ENCODE measurements around the gene ARFRP1.

Gene ARFRP1

GRCh38 chr20:63690003-63690897 lies 17.5 kb downstream of the ARFRP1 start:
- DNase-seq, result no peak

- DNase-seq, result no peak
Observed at GRCh38 chr20:63689046-63690002, 18.5 kb downstream of the ARFRP1 start.

DNA sequence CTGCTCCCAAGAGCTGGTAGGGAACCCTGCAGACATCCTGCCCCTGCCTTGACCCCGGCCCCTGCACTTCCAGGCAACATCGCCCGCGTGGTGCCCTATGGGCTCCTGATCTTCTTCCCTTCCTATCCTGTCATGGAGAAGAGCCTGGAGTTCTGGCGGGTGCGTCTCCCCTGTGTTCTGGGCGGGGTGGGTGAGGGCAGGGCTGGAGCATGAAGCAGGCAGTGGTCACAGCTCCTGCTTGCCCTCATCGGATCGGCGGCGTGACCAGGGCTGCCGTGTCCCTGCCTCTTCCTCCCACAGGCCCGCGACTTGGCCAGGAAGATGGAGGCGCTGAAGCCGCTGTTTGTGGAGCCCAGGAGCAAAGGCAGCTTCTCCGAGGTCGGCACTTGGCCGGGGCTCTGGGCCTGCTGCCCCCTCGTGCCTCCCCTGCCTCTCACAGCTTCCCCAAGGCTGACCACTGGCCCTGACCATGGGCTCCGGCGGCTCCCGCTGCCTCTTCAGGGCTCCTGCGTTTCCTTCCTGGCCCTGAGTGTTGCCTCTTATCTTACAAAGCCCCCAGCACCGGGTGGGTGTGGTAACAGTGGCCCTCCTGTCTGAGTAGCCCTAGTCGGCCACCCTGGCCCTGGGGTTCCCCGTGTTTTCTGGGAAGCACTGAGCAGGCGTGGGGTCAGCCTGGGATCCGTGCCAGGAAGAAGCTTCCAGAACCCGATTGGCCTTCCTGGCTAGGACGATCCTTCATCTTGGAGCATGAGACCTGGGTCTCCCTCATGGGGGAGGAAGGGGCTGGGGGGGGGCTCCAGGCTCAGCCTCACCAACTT lies 19.3 kb downstream of the ARFRP1 start:
- DNase-seq, result no peak

- no peak for DNase-seq
Observed at GRCh38 chr20:63687419-63688178, 20.2 kb downstream of the ARFRP1 start.

DNA sequence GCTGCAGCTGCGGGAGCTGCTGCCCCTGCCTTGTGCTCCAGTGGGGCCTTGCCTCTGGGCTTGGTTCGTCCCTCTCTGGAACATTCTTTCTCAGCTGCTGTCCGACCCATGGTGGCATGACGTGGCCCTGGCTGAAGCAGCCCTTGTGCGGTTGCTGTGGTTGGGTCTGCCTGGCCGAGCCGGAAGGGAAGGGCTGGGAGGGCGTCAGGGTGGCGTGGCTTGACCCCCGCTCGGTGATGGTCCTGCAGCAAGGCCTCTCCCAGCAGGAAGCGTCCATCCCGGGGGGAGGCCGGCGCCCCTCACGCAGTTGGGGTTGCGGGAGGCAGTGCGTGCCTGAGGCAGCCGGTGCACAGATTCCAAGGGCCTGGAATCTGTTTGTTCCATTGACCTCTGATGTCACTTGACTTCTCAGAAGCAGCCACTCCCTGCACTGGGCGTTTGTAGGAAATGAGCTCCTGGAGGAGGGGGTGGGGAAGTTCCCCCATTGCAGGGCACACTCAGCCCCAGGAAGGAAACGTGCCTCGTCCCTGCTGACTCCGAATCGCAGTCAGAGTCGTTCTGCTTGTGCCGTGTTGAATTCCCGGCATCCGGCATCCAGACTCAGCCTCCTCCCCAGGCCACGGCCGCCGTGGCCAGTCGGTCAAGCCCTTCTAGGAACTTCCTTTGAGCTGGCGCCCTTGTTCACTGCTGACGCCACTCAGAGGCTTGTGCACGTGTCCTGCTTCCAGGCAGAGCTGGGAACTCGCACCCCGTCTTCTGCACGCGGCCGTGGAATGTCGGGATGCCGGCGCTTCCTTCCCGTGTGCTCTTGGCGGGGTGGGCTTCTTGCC lies 21.1 kb downstream of the ARFRP1 start:
- no peak for DNase-seq

GRCh38 chr20:63686094-63686491 lies 21.7 kb downstream of the ARFRP1 start:
- DNase-seq, result no peak

GRCh38 chr20:63685269-63686026 lies 22.3 kb downstream of the ARFRP1 start:
- no peak for DNase-seq

DNA sequence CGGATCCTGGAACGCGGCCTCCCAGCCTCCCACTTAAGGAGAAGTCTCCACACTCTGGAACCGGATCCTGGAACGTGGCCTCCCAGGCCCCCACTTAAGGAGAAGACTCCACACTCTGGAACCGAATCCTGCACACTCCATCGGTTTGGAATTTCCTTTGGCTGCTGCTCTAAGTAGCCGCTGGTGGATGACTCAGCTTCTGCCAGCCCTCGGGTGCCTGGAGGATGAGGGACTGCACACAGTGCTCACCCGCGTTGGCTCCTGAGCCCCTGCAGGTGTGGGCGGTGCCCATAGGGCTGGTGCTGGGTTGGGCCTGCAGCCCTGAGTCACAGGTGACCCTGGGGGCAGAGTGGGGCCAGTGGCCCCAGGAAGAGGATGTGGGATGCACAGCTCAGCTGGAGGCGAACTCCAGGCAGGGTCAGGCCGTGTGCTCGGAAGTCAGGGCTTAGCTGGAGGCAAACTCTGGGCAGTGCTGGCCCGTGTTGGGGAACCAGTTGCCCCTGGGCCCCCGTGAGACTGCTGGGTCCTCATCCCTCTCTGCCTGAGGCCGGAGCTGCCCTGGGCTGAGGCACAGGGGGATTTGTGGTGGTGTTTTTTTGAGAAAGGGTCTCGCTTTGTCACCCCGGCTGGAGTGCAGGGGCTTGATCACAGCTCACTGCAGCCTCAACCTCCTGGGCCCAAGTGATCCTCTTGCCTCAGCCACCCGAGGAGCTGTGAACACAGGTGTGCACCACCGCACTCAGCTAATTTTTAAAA lies 25.2 kb downstream of the ARFRP1 start:
- no peak for DNase-seq

DNA sequence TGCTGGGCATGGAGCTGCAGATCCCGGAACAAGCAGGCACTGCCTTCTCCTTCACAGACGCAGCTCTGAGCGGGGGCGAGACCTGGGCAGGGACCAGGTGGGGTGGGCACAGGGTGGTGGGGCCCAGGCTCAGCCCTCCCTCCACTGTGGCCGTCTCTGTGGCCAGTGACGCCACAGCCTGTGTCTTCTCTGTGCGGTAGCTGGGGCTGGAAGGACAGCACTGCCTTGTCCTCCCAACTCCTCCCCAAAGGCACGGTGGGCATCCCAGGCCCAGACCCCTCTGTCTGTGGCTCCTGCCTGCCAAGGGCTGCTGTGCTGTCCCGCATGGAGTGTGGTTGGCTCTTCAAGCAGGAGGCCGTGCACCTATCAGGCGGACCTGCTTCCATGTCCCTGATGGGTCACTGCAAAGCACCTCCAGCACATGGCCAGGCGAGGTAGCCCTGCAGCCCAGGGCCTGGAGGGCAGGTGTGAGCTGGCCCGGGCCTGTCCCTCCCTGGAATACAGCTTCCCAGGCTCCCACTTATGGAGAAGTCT lies 26.1 kb downstream of the ARFRP1 start:
- DNase-seq, result no peak

- no peak for DNase-seq
Observed at GRCh38 chr20:63680857-63681608, 26.7 kb downstream of the ARFRP1 start.

- no peak for DNase-seq
Observed at GRCh38 chr20:63680427-63680826, 27.3 kb downstream of the ARFRP1 start.

DNA sequence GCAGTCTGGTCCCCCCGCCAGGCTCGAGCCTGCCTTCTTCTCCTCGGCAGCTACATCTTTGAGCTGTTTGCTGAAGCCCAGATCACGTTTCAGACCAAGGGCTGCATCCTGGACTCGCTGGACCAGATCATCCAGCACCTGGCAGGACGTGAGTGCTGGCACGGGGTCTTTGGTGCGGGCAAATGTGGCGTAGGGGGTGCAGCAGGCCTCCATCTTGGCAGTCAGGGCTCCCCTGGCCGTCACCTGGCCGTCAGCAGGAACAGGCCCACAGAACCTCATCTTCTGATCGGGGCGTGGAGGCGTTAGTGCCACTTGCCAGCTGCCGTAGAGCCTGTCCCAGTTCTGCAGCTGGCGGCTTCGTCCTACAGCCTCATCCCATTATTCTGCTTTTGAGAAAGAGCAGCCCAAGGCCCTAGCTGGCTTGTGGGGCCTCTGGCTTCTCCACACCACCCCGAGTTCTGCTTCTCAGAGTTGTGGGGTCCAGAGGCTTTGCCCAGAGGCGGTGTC lies 27.9 kb downstream of the ARFRP1 start:
- DNase-seq, result no peak

GRCh38 chr20:63678667-63679465 lies 28.9 kb downstream of the ARFRP1 start:
- DNase-seq, result no peak

GRCh38 chr20:63678071-63678470 lies 29.7 kb downstream of the ARFRP1 start:
- DNase-seq, result no peak

GRCh38 chr20:63675681-63676368 lies 32.0 kb downstream of the ARFRP1 start:
- DNase-seq, result no peak

- DNase-seq, result no peak
Observed at GRCh38 chr20:63673951-63674350, 33.8 kb downstream of the ARFRP1 start.

GRCh38 chr20:63672666-63673065 lies 35.1 kb downstream of the ARFRP1 start:
- no peak for DNase-seq
